ENCODE results near the gene SVOP. TPM values are rescaled to one million over a fixed set of nuclear protein-coding genes. Genes with fewer than 3 reads are reported as not detected.

Gene SVOP
- total and polyA plus RNA-seq, 2 experiments from 2014 or later, result 0.10 TPM; not detected in 1

- Histone ChIP-seq H3K79me2 (replicated peaks; ENCODE audit: insufficient read depth) (peaks cover 28% of the 10 kb centered on the region), H3F3A (replicated peaks; ENCODE audit: low read depth) (no peaks in the 10 kb centered on the region), H3K4me3 (peak overlapping the region; percentile 77), H4K20me1 (replicated peaks; ENCODE audit: insufficient read depth) (no peaks in the 10 kb centered on the region), H3K27ac (ENCODE audit: low read depth) (0 out of 2 replicates have a peak overlapping the region, but pooled peaks have one; percentile 9), H3K27me3 (ENCODE audit: insufficient read depth) (peaks cover 12% of the 10 kb centered on the region), H3K9me2 (ENCODE audit: insufficient read depth) (no peaks in the 10 kb centered on the region), H2AFZ (peak overlapping the region; percentile 91), H3K4me2 (peak overlapping the region; percentile 90), H3K4me1 (ENCODE audit: insufficient read depth) (peaks cover 25% of the 10 kb centered on the region), H3K36me3 (ENCODE audit: insufficient read depth) (0 out of 2 replicates have a peak, but pooled peaks cover 5% of the 10 kb centered on the region)
- DNase-seq (ENCODE audit: low spot score) (no peak), ATAC-seq (peak; percentile 27)
- H3K4me3 Mint-ChIP-seq, result peak overlapping the region; percentile 78
- H3K36me3 Mint-ChIP-seq (ENCODE audit: low read depth), result peaks cover 22% of the 10 kb centered on the region
- H3K27me3 Mint-ChIP-seq (ENCODE audit: insufficient read depth, low read depth, poor library complexity), result peaks cover 15% of the 10 kb centered on the region
- no peak overlapping the region for H3K27ac Mint-ChIP-seq
- TF ChIP-seq STAT1 (IDR thresholded peaks at IDR 0.05; ENCODE audit: unreplicated experiment) (no peak), JUNB (IDR thresholded peaks at IDR 0.05; ENCODE audit: unreplicated experiment) (no peak), EZH2phosphoT487 (IDR thresholded peaks at IDR 0.05; ENCODE audit: unreplicated experiment) (no peak), CTCF (conservative IDR thresholded peaks at IDR 0.05; ENCODE audit: low read depth in 2 of 2) (no peak), NANOG (IDR thresholded peaks at IDR 0.05; ENCODE audit: borderline replicate concordance) (no peak), ZNF462 (CRISPR knock-in tag; IDR thresholded peaks at IDR 0.05) (no peak), ZNF331 (CRISPR knock-in tag; IDR thresholded peaks at IDR 0.05; ENCODE audit: low read depth) (no peak)
- H3K9me3 Mint-ChIP-seq, result peaks cover 12% of the 10 kb centered on the region
- H3K4me1 Mint-ChIP-seq, result peaks cover 37% of the 10 kb centered on the region
Measured at GRCh38 chr12:108858311-108859074, 162.4 kb downstream of the SVOP start.

Small RNA genes lying within 50 kb of the gene (small RNA-seq; reads per million reads assigned to genes)
- gene AC190387.1 (ENCODE audit: low replicate concordance), result not detected
- 0.15 reads per million for gene RNA5SP372 (ENCODE audit: low replicate concordance)
- gene RNU6-361P (ENCODE audit: low replicate concordance), result not detected

Other genes with a start within 250 kb of the SVOP start
- gene SSH1, start 163.5 kb downstream of the SVOP start, total RNA-seq (2014; rRNA removed; shearing (Covaris generic)), result 10.8 and 11.8 TPM in 2 replicates
- 3.4 and 3.6 TPM in 2 replicates for gene SSH1, start 163.5 kb downstream of the SVOP start, polyA plus RNA-seq (2016; fragmentation: Nextera tagmentation; extraction: Ambion mirVana)
- gene DAO, start 141.0 kb downstream of the SVOP start, total RNA-seq (2014; rRNA removed; shearing (Covaris generic)), result not detected in 2 replicates
- gene DAO, start 141.0 kb downstream of the SVOP start, polyA plus RNA-seq (2016; fragmentation: Nextera tagmentation; extraction: Ambion mirVana), result not detected in 2 replicates
- gene USP30, start 31.5 kb upstream of the SVOP start, total RNA-seq (2014; rRNA removed; shearing (Covaris generic)), result 5.0 and 6.1 TPM in 2 replicates
- gene USP30, start 31.5 kb upstream of the SVOP start, polyA plus RNA-seq (2016; fragmentation: Nextera tagmentation; extraction: Ambion mirVana), result 2.3 and 2.9 TPM in 2 replicates
- 15.9 and 16.4 TPM in 2 replicates for gene ALKBH2, start 72.4 kb upstream of the SVOP start, total RNA-seq (2014; rRNA removed; shearing (Covaris generic))
- gene ALKBH2, start 72.4 kb upstream of the SVOP start, polyA plus RNA-seq (2016; fragmentation: Nextera tagmentation; extraction: Ambion mirVana), result 34.4 and 35.9 TPM in 2 replicates
- gene UNG, start 76.5 kb upstream of the SVOP start, total RNA-seq (2014; rRNA removed; shearing (Covaris generic)), result 209 and 278 TPM in 2 replicates
- 90.5 and 94.2 TPM in 2 replicates for gene UNG, start 76.5 kb upstream of the SVOP start, polyA plus RNA-seq (2016; fragmentation: Nextera tagmentation; extraction: Ambion mirVana)
- gene ACACB, start 95.5 kb upstream of the SVOP start, total RNA-seq (2014; rRNA removed; shearing (Covaris generic)), result 14.5 and 15.4 TPM in 2 replicates
- 5.2 and 6.2 TPM in 2 replicates for gene ACACB, start 95.5 kb upstream of the SVOP start, polyA plus RNA-seq (2016; fragmentation: Nextera tagmentation; extraction: Ambion mirVana)

Data from GM23338 (cell line).